HepG2 (cell line): ENCODE data around the gene ATG7. TPM values are rescaled to one million over a fixed set of nuclear protein-coding genes. Genes with fewer than 3 reads are reported as not detected.

Source experiments
- ATAC-seq: fragments of 200-7000 bp; cut with Tn5 transposase; 3 replicates; pipeline ENCODE4 v1.9.1; 2020; ENCODE audit warnings: mild to moderate bottlenecking, moderate library complexity
- BruUV-seq: library from RNA; stranded (reverse); fragments of 400-500 nt; replicated peaks from 2 replicates; lab custom pipeline; 2021; lab: Mats Ljungman, UMichigan
- CTCF ChIA-PET: fragments of 300-600 bp; formaldehyde crosslinking; extraction: SDS; loops from one replicate; lab custom pipeline; 2021; ENCODE audit warnings: low total read pairs, inconsistent platforms, low intra/inter-chr PET ratio; lab: Yijun Ruan, JAX
- POLR2A ChIA-PET: fragments of 350-600 bp; sonication (Branson Sonifier 250); formaldehyde crosslinking; loops from one replicate; lab custom pipeline; 2020; ENCODE audit warnings: antibody characterized with exemption, inconsistent platforms; lab: Yijun Ruan, JAX
- DNase-seq: peaks from one replicate; pipeline ENCODE4 v3.0.0-alpha.2; 2015; ENCODE audit warnings: low spot score
- FAIRE-seq: peaks from 3 replicates; lab custom pipeline; 2011; peaks lifted over from hg19 to GRCh38; lab: Jason Lieb, UNC
- H2AFZ ChIP-seq: one replicate; pipeline ENCODE4 v1.6.1; 2011; ENCODE audit warnings: low read length, inconsistent platforms
- H3K27ac ChIP-seq: fragments of 300-600 bp; 3 replicates; pipeline ENCODE4 v1.8.0; 2011; ENCODE audit warnings: mixed run types, mild to moderate bottlenecking, mixed read lengths, low read length, inconsistent platforms; ENCODE audit not compliant: insufficient read depth; ENCODE audit errors: extremely low read length
- H3K27me3 ChIP-seq, 2 experiments: fragments of 200-600 bp in 1 of 2; 2 replicates in 1 of 2; 3 replicates in 1 of 2; pipeline versions ENCODE4 v1.6.0 to v1.8.0; 2011; ENCODE audit warnings: low read length in 2 of 2, mild to moderate bottlenecking in 2 of 2, moderate library complexity in 2 of 2, inconsistent platforms in 1 of 2; ENCODE audit not compliant: insufficient read depth in 2 of 2, control insufficient read depth in 1 of 2
- H3K36me3 ChIP-seq, 2 experiments: fragments of 200-600 bp in 1 of 2; replicated peaks in 1 of 2; 2 replicates in 1 of 2; 3 replicates in 1 of 2; pipeline versions ENCODE4 v1.5.1 to v1.8.0; 2011; ENCODE audit warnings: low read length in 2 of 2, inconsistent platforms in 1 of 2; ENCODE audit not compliant: insufficient read depth in 2 of 2, control insufficient read depth in 1 of 2
- H3K4me1 ChIP-seq: 2 replicates; pipeline ENCODE4 v1.5.1; 2012; ENCODE audit warnings: low read length, inconsistent platforms; ENCODE audit not compliant: insufficient read depth
- H3K4me2 ChIP-seq: 2 replicates; pipeline ENCODE4 v1.6.0; 2011; ENCODE audit warnings: low read depth, low read length, inconsistent platforms
- H3K4me3 ChIP-seq, 3 experiments: fragments of 200-600 bp in 1 of 3; sonication (generic), shearing (Covaris generic) in 1 of 3; replicated peaks in 1 of 3; 2 replicates each; pipeline ENCODE4 v1.5.1; 2011 to 2016; ENCODE audit warnings: low read length in 3 of 3, inconsistent platforms in 2 of 3, low read depth in 2 of 3, mild to moderate bottlenecking in 2 of 3, control low read depth in 1 of 3, mixed read lengths in 1 of 3; ENCODE audit not compliant: insufficient read depth in 1 of 3
- H3K79me2 ChIP-seq: one replicate; pipeline ENCODE4 v1.6.1; 2011; ENCODE audit warnings: low read length, inconsistent platforms; ENCODE audit not compliant: insufficient read depth
- H3K9ac ChIP-seq: 2 replicates; pipeline ENCODE4 v1.6.0; 2011; ENCODE audit warnings: mild to moderate bottlenecking, low read depth, low read length, inconsistent platforms; ENCODE audit not compliant: insufficient read depth
- H3K9me3 ChIP-seq: 2 replicates; pipeline ENCODE4 v1.5.1; 2012; ENCODE audit warnings: mild to moderate bottlenecking, low read length
- H4K20me1 ChIP-seq: 2 replicates; pipeline ENCODE4 v1.6.0; 2011; ENCODE audit warnings: inconsistent platforms, mild to moderate bottlenecking, low read length, moderate library complexity; ENCODE audit not compliant: insufficient read depth
- HMG20A ChIP-seq: IDR thresholded peaks from 2 replicates; pipeline ENCODE4 v1.6.1; 2016; ENCODE audit warnings: borderline replicate concordance
- IRF2 ChIP-seq: IDR thresholded peaks from 2 replicates; pipeline ENCODE4 v1.6.1; 2018; ENCODE audit warnings: missing genetic modification reagents, missing compliant biosample characterization
- MED8 ChIP-seq: sonication (generic); formaldehyde crosslinking; IDR thresholded peaks from 2 replicates; pipeline ENCODE4 v1.8.1; 2023; ENCODE audit warnings: mild to moderate bottlenecking, missing genetic modification reagents; ENCODE audit not compliant: insufficient replicate concordance
- PCBP1 ChIP-seq: fragments of 200-400 bp; formaldehyde crosslinking; IDR thresholded peaks from 2 replicates; pipeline ENCODE4 v1.6.1; 2017; ENCODE audit warnings: mild to moderate bottlenecking, low read depth, low read length, borderline replicate concordance
- STAG1 ChIP-seq: sonication (generic); formaldehyde crosslinking; IDR thresholded peaks from 2 replicates; pipeline ENCODE4 v1.4.0; 2020; ENCODE audit warnings: missing genetic modification reagents
- ZEB1 ChIP-seq: IDR thresholded peaks from 2 replicates; pipeline ENCODE4 v1.6.1; 2012; ENCODE audit warnings: mild to moderate bottlenecking, low read depth, inconsistent platforms; ENCODE audit not compliant: insufficient replicate concordance
- ZNF777 ChIP-seq: sonication (generic); formaldehyde crosslinking; IDR thresholded peaks from 2 replicates; pipeline ENCODE4 v1.4.0; 2020; ENCODE audit warnings: missing genetic modification reagents
- ZNF780A ChIP-seq: sonication (generic); formaldehyde crosslinking; IDR thresholded peaks from 2 replicates; pipeline ENCODE4 v1.8.0; 2022; ENCODE audit warnings: mild to moderate bottlenecking, missing genetic modification reagents, moderate library complexity
- ZNF879 ChIP-seq: sonication (generic); formaldehyde crosslinking; IDR thresholded peaks from 2 replicates; pipeline ENCODE4 v1.8.1; 2023; ENCODE audit warnings: missing genetic modification reagents
- WGBS: methylation state at CpG from one replicate; pipeline ENCODE4 v1.1.6; 2017; ENCODE audit warnings: low lambda C conversion rate; 5-methylcytosine and 5-hydroxymethylcytosine counted together
- in situ Hi-C: cut with HindIII; loops from 2 replicates; pipeline ENCODE4 v1.10.0; 2017; ENCODE audit warnings: low pct_unique_long_range_greater_than_20kb; ENCODE audit not compliant: extremely low pct_ligation_motif_present
- intact Hi-C: fragments of 100-400 bp; cut with micrococcal nuclease; formaldehyde crosslinking; loops from one replicate; pipeline ENCODE4 v1.10.0; 2022; ENCODE audit not compliant: unreplicated experiment
- polyA plus RNA-seq, 8 experiments: library from polyadenylated mRNA; depleted of rRNA in 3 of 8; stranded (reverse) in 7 of 8; unstranded in 1 of 8; fragments of >200 nt; fragmentation: Illumina TruSeq in 4 of 8; extraction: Trizol in 4 of 8; gene quantifications; 2 replicates each; pipeline versions ENCODE4 v1.2.1 to v1.2.3, GENCODE V29; 2011 to 2016; ENCODE audit warnings: low read depth in 4 of 8, missing spikeins in 1 of 8, mixed read lengths in 1 of 8; ENCODE audit not compliant: insufficient read depth in 1 of 8
- total RNA-seq, 5 experiments: library from RNA; depleted of rRNA; stranded (reverse); fragments of >200 nt; fragmentation: Illumina TruSeq; extraction: Trizol; gene quantifications; 2 replicates each; pipeline ENCODE4 v1.2.3, GENCODE V29; 2016; ENCODE audit warnings: low read depth in 1 of 5
- TF ChIP-seq, protein P1 (sequence below): sonication (generic); formaldehyde crosslinking; IDR thresholded peaks from 2 replicates; pipeline ENCODE4 v1.5.0; 2020; ENCODE audit warnings: missing genetic modification reagents

Gene ATG7
- total and polyA plus RNA-seq, 2 of the 13 experiments (the other 11 are each of a cell fraction or from before 2014, with no cell fraction given) = 7.8 to 22.1 TPM

DNA sequence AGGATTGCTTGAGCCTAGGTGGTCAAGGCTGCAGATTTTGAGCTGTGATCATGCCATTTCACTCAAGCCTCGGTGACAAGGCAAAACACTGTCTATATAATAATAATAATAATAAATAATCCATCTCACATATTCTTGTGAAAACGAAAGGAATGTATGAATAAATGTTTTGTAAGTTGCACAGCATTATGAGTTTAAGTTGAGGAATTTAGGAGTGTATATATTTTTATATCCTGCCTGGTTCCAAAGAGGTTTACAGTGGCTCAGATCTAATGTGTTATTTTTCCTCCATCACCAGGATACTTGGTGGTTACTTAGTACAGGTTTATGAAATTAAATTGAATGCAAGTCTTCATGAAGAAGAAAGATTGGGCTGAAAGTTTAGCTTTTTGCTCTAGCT is 77.2 kb downstream of the ATG7 start (continued):
- no peak for TF ChIP-seq ZNF777 (CRISPR knock-in tag)
- no peak for TF ChIP-seq MED8 (CRISPR knock-in tag)

DNA sequence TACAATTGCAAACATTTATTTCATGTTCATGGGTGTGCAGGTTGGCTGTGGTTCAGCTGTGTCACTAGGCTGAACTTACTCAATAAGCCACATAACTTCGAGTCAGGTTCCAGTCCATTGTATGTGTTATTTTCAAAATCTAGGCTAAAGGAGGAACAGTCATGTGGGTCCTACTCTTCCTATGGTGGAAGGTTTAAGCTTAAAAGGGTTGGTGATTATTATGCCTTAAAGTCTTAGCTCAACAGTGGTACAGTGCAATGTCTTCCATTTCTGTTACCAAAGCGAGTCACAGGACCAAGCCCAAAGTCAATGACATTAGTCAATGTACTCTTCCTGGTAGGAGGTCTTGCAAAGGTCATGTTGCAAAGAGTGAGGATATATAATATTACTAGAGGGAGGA is 78.2 kb downstream of the ATG7 start:
- in situ Hi-C loops (no loop called here), intact Hi-C loops (no loop called here)
- Histone ChIP-seq H3K9ac (no peak overlapping the region), H3K27ac (no peak overlapping the region), H3K4me3 (no peak overlapping the region), H2AFZ (no peak overlapping the region), H3K4me2 (no peak overlapping the region), H3K36me3 (peaks cover 3 to 11% of the 10 kb centered on the region in 2 experiments; a peak in 1 of 5 replicates), H3K79me2 (no peaks in the 10 kb centered on the region), H3K27me3 (no peaks in the 10 kb centered on the region), H3K4me1 (no peaks in the 10 kb centered on the region), H3K9me3 (no peaks in the 10 kb centered on the region), H4K20me1 (no peaks in the 10 kb centered on the region)
- ChIA-PET CTCF (no interaction called here), POLR2A (no interaction called here)
- DNase-seq (no peak), ATAC-seq (no peak), FAIRE-seq (no peak)
- no TSS peak for BruUV-seq
- TF ChIP-seq ZNF879 (CRISPR knock-in tag) (no peak), ZEB1 (no peak), STAG1 (CRISPR knock-in tag) (no peak), ZNF780A (no peak), PCBP1 (no peak), HMG20A (CRISPR knock-in tag) (no peak), IRF2 (CRISPR knock-in tag) (no peak)
- TF ChIP-seq, protein P1, sequence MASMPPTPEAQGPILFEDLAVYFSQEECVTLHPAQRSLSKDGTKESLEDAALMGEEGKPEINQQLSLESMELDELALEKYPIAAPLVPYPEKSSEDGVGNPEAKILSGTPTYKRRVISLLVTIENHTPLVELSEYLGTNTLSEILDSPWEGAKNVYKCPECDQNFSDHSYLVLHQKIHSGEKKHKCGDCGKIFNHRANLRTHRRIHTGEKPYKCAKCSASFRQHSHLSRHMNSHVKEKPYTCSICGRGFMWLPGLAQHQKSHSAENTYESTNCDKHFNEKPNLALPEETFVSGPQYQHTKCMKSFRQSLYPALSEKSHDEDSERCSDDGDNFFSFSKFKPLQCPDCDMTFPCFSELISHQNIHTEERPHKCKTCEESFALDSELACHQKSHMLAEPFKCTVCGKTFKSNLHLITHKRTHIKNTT = no peak
- 91% methylated on average over 2 of the region's 2 CpGs for WGBS
